GM12892 (cell line): ENCODE measurements around the gene EGLN1.

ENCODE experiments used
- DNase-seq: peaks from one replicate; pipeline ENCODE4 v3.0.0; 2011; ENCODE audit not compliant: insufficient read length
- FAIRE-seq: peaks from 2 replicates; lab custom pipeline; 2011; peaks lifted over from hg19 to GRCh38; lab: Jason Lieb, UNC
- POLR2A ChIP-seq: IDR thresholded peaks from 2 replicates; pipeline ENCODE4 v1.6.1; 2011; ENCODE audit warnings: low read depth, low read length, control low read depth
- POLR2AphosphoS5 ChIP-seq: IDR thresholded peaks from 2 replicates; pipeline ENCODE4 v1.6.1; 2011; ENCODE audit warnings: low read depth, low read length, control low read depth
- TAF1 ChIP-seq: IDR thresholded peaks from 2 replicates; pipeline ENCODE4 v1.6.1; 2011; ENCODE audit warnings: low read depth, mild to moderate bottlenecking, control low read depth, low read length, borderline replicate concordance

EGLN1 gene

DNA sequence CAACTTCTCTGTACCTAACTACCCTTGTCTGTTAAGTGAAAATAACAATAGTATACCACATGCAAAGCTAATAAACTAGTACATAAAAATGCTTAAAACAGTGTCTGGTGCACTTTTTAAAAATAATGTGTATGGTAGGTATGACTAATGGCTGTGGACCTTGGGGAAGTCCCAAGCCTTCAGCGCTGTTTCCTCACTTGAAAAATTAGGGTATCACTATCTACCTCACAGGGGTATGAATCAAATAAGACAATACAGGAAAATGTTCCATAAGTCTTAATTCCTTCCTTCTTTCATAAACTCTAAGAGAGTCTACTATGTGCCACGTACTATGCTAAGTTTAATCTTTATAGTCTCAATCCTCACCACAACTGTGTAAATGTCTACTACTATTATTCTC, 32.0 kb downstream of the EGLN1 start:
- FAIRE-seq, result no peak
- no peak for TF ChIP-seq POLR2AphosphoS5
- no peak for TF ChIP-seq POLR2A
- no peak for TF ChIP-seq TAF1
- DNase-seq, result no peak

DNA sequence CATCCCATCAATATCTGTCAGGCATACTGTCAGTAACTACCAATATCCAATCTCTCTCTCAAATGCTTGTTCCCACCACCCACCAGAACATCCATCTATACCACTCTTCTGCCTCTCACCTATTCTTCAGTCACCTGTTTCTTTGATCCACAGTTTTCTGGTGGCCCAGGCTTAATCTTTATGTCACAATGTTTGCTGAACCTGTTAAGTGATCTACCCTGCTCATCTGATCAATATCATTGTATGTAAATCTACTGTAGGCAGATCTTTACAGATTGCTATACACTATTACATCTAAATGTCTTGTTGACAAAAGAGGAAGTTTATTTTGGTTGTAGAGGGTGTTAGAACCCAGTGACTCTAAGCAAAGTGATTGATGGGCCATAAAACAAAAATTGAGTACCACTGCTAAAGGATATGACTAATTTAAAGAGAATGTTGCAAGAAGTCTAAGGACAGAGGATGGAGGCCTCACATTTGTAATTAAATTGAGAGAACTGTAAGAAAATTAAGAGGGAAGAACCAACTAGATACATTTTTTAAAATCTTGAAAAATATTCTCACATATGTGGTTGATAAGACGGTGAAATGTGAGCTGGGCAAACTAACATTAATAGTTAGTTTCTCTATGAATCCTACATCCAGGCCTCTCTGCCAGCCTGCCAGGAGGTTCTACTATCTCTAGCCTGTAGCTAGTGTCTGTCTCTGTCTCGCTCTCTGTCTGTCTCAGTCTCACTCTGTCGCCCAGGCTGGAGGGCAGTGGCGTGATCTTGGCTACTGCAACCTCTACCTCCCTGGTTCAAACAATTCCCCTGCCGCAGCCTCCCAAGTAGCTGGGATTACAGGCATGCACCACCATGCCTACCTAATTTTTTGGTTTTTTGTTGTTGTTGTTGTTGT, 34.1 kb downstream of the EGLN1 start:
- TF ChIP-seq TAF1, result no peak
- DNase-seq, result no peak
- no peak for FAIRE-seq

DNA sequence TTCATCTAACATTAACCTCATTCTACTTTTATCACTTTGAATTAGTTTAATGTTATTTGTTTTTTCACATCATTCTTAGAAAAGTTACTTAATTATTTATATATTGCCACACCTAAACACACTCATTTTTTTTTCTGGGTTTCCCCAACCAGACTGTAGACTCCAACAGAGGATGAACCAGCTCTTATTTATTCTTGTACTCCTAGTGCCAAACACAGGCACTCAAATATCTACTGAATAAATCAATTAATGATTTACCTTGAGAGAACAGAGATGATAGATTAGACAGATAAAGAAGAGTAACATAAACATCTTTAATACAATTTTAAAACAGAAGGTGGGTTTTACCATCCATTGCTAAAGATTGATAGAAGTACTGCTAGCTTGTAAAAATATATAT, 35.6 kb downstream of the EGLN1 start:
- FAIRE-seq (no peak), DNase-seq (no peak)
- TF ChIP-seq POLR2A (no peak), TAF1 (no peak), POLR2AphosphoS5 (no peak)

DNA sequence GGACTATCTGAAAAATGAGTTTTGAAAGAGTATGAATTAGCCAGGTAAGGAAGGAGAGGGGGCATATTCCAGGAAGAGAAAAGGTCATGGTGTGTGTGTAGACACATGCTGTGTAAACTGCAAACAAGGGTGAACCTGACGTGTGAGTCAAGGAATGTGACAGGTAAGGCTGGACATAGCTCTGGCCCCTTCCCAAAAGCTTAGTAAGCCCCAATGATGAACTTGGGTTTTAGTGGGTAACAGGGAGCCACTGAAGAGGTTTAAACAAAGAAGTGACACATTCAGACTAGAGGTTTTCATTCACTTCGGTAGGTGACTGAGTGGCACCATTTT, 36.7 kb downstream of the EGLN1 start:
- no peak for DNase-seq
- TF ChIP-seq TAF1 (no peak), POLR2A (no peak), POLR2AphosphoS5 (no peak)
- no peak for FAIRE-seq

DNA sequence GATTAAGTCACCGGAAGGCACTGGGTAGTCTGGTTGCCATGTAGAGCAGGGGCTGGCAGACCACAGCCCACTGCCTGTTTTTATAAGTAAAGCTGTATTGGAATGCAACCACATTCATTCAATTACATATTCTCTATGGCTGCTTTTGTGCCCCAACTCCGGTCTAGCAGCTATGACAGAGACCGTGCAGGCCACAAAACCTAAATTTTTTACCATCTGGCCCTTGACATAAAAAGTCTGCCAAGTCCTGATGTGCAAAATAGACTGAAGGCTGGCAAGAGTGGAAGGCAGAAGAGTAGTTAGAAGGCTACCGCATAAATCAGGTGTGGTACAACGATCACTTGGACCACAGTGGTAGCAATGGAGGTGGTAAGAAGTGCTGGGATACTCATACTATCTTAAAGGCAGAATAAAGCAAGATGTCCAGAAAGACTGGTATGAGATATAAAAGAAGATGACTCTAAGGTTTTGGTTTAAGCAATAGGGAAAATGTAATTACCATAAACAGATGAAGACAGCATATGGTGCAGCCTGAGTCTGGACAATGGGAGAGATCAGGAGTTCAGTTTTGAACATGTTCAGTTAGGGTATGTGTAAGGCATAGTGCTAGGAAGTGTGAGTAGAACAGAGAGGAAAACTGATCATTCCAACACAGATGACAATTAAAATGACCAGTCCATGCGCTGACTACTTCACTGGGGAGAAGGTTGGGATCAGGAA, 37.2 kb downstream of the EGLN1 start:
- no peak for FAIRE-seq
- no peak for DNase-seq
- TF ChIP-seq TAF1 (no peak), POLR2A (no peak), POLR2AphosphoS5 (no peak)

DNA sequence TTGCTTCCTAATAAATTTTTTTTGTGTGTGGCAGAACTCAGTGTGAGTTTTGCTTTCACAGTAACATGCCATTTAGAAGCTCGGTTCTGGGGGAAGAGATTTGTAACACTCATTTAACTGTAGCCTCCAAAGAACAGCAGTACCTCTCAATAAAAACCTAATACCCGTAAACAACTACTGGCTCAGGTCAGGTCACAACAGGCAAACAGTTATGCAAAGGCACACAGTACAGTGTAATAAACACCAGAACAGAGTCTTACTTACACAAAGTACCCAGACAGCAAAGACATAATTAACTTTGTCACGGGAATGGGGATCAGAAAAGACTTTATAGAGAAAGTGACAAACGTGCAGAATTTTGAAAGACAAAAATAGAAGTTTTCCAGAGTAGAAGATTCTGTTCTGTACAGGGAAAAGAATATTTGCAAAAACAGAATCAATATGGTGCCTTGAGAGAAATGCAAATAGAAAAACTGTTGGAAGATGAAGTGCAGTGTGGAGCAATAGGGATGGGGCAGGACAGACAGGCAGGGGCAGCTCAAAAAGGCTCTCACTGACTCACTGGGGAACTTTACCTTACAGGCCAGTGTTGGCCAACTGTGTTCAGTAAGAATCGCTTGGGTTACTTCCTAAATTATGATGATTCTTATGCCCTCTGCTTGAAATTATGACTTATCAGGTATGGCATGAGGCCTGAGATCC, 38.8 kb downstream of the EGLN1 start:
- TF ChIP-seq POLR2A, result no peak
- TF ChIP-seq TAF1, result no peak
- TF ChIP-seq POLR2AphosphoS5, result no peak
- FAIRE-seq, result no peak
- DNase-seq, result no peak

DNA sequence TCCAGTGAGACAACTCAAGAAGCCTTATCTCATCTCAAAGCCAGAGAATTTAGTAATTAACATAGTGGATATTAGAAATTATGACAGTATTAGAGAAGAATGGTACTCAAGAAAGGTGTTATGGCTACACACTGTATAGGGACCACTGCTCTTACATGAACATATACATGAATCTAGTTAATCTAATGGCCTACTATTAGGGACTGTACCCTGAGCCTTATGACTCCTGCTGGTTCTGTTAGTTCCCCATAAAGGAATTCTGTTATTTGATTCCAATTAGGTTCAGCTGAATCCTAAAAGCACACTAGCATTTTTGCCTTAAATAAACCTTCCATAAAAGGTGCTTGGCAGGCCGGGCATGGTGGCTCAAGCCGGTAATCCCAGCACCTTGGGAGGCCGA, 39.7 kb downstream of the EGLN1 start:
- TF ChIP-seq POLR2A, result no peak
- DNase-seq, result no peak
- no peak for FAIRE-seq

DNA sequence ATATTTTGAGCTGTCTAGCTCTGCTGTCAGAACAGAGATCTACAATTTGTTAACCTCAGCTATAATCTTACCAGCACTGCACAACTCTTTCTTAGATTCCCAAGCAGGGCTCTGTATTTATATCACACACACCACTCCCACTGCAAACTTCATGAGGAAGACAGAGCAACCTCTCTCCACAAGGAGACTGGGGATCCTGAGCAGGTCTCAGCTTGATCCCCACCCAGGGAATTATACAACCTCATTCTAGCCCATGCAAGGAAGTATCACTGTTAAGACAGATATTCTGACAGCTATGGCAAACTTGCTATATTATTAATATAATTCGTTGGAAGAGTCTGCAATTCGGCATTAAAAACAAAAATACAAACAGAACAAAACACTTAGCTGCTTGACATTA, 40.4 kb downstream of the EGLN1 start:
- DNase-seq (no peak), FAIRE-seq (no peak)
- TF ChIP-seq TAF1 (no peak), POLR2A (no peak), POLR2AphosphoS5 (no peak)

DNA sequence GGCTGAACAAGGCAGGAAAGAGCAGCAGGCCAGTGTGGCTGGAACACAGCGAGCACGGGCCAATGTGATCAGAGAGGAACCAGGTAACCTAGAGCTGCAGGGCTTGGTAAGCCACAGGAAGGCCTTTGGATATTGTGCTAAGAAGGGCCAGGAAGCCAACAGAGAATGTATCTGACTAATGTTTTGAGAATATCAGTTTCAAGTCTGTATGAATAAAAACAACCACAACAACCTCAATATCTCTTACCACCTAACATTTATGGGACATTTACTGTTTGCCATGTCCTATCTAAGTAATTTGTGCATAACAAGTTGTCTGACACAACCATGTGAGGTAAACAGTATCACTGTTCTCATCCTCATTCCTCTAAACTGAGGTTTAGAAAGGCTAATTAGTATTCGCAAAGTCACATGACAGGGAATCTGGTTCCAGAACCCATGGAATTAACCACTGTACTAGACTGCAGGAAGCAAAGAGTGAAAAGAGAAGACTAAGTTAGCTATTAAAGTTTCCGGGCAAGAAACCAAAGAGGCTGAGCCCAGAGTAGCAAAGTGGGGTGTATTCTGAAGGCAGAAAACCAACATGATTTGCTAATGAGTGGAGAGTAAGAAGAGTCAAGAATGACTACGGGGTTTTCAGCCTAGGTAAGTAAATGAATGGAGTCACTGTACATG, 45.1 kb downstream of the EGLN1 start:
- DNase-seq (no peak), FAIRE-seq (no peak)
- TF ChIP-seq POLR2A, result no peak
- no peak for TF ChIP-seq TAF1
- TF ChIP-seq POLR2AphosphoS5, result no peak

DNA sequence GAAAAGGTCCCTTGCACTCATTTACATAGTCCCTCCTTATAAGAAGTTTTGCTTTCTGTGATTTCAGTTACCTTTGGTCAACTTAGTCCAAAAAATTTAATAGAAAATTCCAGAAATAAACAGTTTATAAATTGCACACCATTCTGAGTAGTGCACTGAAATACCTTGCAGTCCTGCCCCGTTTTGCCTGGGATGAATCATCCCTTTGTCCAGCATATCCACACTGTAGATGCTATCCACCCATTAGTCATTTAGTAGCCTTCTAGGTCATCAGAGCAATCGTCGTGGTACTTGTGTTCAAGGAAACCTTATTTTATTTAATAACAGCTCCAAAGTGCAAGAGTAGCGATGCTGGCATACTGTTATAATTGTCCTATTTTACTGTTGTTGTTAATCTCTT, 46.0 kb downstream of the EGLN1 start:
- TF ChIP-seq POLR2AphosphoS5 (no peak), POLR2A (no peak), TAF1 (no peak)
- DNase-seq (no peak), FAIRE-seq (no peak)

DNA sequence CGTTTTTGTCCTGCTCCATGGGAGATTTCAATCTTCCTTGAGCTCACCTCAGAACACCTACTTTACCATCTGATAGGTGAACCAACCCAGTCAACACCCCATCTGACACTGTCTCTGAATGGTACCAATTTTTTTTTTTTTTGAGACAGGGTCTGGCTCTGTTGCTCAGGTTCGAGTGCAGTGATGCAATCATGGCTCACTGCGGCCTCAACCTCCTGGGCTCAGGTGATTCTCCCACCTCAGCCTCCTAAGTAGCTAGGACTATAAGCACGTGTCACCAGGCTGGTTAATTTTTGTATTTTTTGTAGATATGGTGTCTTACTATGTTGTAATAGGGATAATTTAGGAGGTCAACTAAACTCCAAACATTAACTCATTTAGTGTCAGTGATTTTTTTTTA, 47.7 kb downstream of the EGLN1 start:
- no peak for TF ChIP-seq TAF1
- FAIRE-seq, result no peak
- no peak for DNase-seq

DNA sequence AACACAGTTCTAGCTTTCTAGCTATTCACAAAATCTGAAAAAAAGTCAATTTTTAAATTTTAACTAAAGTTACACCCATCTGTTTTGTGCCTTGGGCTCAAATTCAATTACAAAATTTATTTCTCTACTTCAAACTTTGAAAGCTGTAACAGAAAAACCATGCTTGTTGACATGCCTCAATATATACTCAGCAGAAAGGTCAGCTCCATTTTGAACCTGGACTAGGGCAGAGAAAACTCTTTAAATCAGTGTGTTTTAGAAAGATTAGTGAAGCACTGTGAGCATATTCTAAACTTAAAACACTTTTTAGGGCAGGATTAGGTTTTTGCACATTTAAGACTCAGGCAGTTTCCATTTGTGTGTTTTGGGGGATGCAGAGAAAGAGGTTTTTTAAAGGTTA, 49.6 kb downstream of the EGLN1 start:
- FAIRE-seq (no peak), DNase-seq (no peak)
- TF ChIP-seq POLR2A (no peak), TAF1 (no peak), POLR2AphosphoS5 (no peak)

DNA sequence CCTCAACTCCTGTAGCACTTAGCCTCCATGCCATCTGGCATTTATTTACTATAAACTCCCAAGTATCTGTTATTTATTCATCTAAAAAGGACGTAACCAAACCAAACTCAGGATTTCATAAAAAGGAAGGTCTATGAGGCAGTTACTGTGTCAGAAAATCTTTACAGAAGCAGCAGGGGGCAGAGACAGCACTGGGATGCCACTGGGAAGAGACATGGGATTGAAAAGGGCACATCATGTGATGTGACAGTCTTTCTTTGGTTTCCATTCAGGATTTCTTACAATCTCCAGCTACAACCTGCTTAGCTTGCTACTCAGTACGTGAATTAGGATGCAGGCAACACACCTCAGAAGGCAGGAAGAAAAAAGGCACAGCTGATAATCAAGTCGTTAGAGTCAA, 52.8 kb downstream of the EGLN1 start:
- FAIRE-seq, result no peak
- TF ChIP-seq TAF1 (no peak), POLR2AphosphoS5 (no peak), POLR2A (no peak)
- no peak for DNase-seq
